ENCODE data around the gene SESN2. TPM values are rescaled to one million over a fixed set of nuclear protein-coding genes. Genes with fewer than 3 reads are reported as not detected.

Gene SESN2
- total RNA-seq, 4 donors from 2014 or later = 6.4 to 8.1 (median 6.8) TPM

GRCh38 chr1:28229996-28230395, 29.3 kb upstream of the SESN2 start:
- peaks cover 28 to 31% of the 10 kb centered on the region in 2 donors for H3K36me3 ChIP-seq
- intact Hi-C loops (cut with DNase I) = no loop called here

GRCh38 chr1:28232558-28233263, 26.6 kb upstream of the SESN2 start, which contains the start of gene DNAJC8:
DNAJC8 (minus strand) TSS chr1:28233029; CDS start chr1:28232998, 31 bp downstream.
- Histone ChIP-seq H3K27ac (peak within 1 kb of the TSS; percentile 54 to 87 (median 69)), H3K9me3 (no peaks in the 10 kb centered on the region), H3K4me3 (replicated peaks in 1 of 3) (peak within 1 kb of the TSS; percentile 61 to 97 (median 96)), H3K36me3 (peaks cover 8 to 11% of the 10 kb centered on the region in 2 donors), H3K4me1 (peaks cover 19 to 30% of the 10 kb centered on the region in 2 donors), H3K27me3 (no peaks in the 10 kb centered on the region)
- peak; percentile 99 for DNase-seq
- peak; percentile 46 to 83 for TF ChIP-seq POLR2A (IDR thresholded peaks at IDR 0.05)
- TF ChIP-seq CTCF (IDR thresholded peaks at IDR 0.05) = peak in 1 of 6 experiments; percentile 23
- intact Hi-C loops (cut with DNase I) = no loop called here
- WGBS, 2 donors = 0% methylated on average over 38 to 39 of the region's 40 CpGs

More at GRCh38 chr1:28229996-28230395, 29.3 kb upstream of the SESN2 start:
- no peak for DNase-seq
- H3K9me3 ChIP-seq = no peaks in the 10 kb centered on the region
- TF ChIP-seq POLR2A (IDR thresholded peaks at IDR 0.05) (no peak), CTCF (IDR thresholded peaks at IDR 0.05) (no peak)
- peaks cover 10 to 14% of the 10 kb centered on the region in 2 donors for H3K4me1 ChIP-seq
- H3K27me3 ChIP-seq = no peaks in the 10 kb centered on the region
- 86 to 88% methylated on average over 2 of the region's 2 CpGs for WGBS, 2 donors
- H3K4me3 ChIP-seq (replicated peaks in 1 of 3) = no peak overlapping the region
- H3K27ac ChIP-seq = no peak overlapping the region

GRCh38 chr1:28233264-28233606, 26.1 kb upstream of the SESN2 start:
- Histone ChIP-seq H3K27me3 (no peaks in the 10 kb centered on the region), H3K36me3 (peaks cover 7 to 8% of the 10 kb centered on the region in 2 donors), H3K4me3 (replicated peaks in 1 of 3) (peak overlapping the region in 1 of 3 donors; percentile 61), H3K9me3 (no peaks in the 10 kb centered on the region), H3K27ac (peak overlapping the region in 2 of 3 donors; percentile 69 to 87), H3K4me1 (peaks cover 19 to 32% of the 10 kb centered on the region in 2 donors)
- whole genome bisulfite sequencing, 2 donors = 64 to 65% methylated on average over 14 of the region's 14 CpGs
- no peak for DNase-seq
- no peak for TF ChIP-seq POLR2A (IDR thresholded peaks at IDR 0.05)
- TF ChIP-seq CTCF (IDR thresholded peaks at IDR 0.05) = no peak
- intact Hi-C loops (cut with DNase I) = no loop called here

- Histone ChIP-seq H3K4me1 (peaks cover 19 to 42% of the 10 kb centered on the region in 2 donors), H3K27ac (peak within 1 kb of the TSS; percentile 75 to 90 (median 77)), H3K27me3 (no peaks in the 10 kb centered on the region), H3K4me3 (replicated peaks in 1 of 3) (peak within 1 kb of the TSS; percentile 48 to 99 (median 93)), H3K36me3 (no peaks in the 10 kb centered on the region), H3K9me3 (no peaks in the 10 kb centered on the region)
- intact Hi-C loops (cut with DNase I) = no loop called here
- 0% methylated on average over 43 to 54 of the region's 60 CpGs for WGBS, 2 donors
- peak; percentile 98 for DNase-seq
- TF ChIP-seq CTCF (IDR thresholded peaks at IDR 0.05) (no peak), POLR2A (IDR thresholded peaks at IDR 0.05) (peak; percentile 75 to 99)
Measured at GRCh38 chr1:28235755-28236655, 23.3 kb upstream of the SESN2 start, which contains the start of gene ATP5IF1. ATP5IF1 (plus strand) TSS chr1:28236124; CDS start chr1:28236184, 60 bp downstream.
